ENCODE measurements around the gene LRRC56. TPM values are rescaled to one million over a fixed set of nuclear protein-coding genes. Genes with fewer than 3 reads are reported as not detected.

Gene LRRC56
- total and polyA plus RNA-seq, 9 of the 15 experiments (the other 6 are each of a cell fraction or from before 2014, with no cell fraction given) = 0.03 to 4.5 (median 1.0) TPM; not detected in 1

DNA sequence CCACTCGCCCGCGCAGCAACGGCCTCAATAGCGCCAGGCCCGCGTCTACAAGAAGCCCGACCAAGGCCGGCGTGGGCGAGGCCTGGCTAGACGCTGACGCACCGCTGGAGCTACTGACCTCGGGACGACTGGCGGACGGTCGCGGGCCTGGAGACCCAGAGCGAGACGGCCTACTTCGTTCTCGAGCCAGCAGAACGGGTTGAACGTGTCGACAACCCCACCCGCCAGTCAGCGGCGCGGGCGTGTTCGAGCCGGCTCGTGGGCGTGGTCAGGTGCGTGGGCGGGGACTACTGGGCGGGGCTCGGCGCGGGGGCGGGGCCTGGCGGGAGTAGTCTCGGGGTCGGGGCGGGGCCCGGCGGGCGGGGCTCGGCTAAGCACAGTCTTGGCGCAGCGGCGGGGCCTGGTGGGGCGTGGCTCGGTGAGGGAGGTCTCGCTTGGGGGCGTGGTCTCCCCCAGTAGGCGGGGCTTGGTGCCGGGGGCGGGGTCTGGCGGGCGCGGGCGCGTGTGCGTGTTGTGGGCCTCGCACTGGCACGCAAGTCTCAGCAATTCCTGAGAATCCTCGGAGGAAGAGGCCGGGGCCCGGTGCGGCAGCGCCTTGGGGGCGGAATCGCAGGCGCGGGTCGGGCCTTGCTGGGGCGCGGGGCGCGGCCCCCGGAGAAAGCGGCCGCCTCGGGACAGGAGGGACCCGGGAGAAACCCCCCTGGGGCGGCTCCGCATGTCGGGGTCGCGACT is 30.2 kb upstream of the LRRC56 start, which contains the start of gene RNH1 (continued):
- TF ChIP-seq, protein P1, sequence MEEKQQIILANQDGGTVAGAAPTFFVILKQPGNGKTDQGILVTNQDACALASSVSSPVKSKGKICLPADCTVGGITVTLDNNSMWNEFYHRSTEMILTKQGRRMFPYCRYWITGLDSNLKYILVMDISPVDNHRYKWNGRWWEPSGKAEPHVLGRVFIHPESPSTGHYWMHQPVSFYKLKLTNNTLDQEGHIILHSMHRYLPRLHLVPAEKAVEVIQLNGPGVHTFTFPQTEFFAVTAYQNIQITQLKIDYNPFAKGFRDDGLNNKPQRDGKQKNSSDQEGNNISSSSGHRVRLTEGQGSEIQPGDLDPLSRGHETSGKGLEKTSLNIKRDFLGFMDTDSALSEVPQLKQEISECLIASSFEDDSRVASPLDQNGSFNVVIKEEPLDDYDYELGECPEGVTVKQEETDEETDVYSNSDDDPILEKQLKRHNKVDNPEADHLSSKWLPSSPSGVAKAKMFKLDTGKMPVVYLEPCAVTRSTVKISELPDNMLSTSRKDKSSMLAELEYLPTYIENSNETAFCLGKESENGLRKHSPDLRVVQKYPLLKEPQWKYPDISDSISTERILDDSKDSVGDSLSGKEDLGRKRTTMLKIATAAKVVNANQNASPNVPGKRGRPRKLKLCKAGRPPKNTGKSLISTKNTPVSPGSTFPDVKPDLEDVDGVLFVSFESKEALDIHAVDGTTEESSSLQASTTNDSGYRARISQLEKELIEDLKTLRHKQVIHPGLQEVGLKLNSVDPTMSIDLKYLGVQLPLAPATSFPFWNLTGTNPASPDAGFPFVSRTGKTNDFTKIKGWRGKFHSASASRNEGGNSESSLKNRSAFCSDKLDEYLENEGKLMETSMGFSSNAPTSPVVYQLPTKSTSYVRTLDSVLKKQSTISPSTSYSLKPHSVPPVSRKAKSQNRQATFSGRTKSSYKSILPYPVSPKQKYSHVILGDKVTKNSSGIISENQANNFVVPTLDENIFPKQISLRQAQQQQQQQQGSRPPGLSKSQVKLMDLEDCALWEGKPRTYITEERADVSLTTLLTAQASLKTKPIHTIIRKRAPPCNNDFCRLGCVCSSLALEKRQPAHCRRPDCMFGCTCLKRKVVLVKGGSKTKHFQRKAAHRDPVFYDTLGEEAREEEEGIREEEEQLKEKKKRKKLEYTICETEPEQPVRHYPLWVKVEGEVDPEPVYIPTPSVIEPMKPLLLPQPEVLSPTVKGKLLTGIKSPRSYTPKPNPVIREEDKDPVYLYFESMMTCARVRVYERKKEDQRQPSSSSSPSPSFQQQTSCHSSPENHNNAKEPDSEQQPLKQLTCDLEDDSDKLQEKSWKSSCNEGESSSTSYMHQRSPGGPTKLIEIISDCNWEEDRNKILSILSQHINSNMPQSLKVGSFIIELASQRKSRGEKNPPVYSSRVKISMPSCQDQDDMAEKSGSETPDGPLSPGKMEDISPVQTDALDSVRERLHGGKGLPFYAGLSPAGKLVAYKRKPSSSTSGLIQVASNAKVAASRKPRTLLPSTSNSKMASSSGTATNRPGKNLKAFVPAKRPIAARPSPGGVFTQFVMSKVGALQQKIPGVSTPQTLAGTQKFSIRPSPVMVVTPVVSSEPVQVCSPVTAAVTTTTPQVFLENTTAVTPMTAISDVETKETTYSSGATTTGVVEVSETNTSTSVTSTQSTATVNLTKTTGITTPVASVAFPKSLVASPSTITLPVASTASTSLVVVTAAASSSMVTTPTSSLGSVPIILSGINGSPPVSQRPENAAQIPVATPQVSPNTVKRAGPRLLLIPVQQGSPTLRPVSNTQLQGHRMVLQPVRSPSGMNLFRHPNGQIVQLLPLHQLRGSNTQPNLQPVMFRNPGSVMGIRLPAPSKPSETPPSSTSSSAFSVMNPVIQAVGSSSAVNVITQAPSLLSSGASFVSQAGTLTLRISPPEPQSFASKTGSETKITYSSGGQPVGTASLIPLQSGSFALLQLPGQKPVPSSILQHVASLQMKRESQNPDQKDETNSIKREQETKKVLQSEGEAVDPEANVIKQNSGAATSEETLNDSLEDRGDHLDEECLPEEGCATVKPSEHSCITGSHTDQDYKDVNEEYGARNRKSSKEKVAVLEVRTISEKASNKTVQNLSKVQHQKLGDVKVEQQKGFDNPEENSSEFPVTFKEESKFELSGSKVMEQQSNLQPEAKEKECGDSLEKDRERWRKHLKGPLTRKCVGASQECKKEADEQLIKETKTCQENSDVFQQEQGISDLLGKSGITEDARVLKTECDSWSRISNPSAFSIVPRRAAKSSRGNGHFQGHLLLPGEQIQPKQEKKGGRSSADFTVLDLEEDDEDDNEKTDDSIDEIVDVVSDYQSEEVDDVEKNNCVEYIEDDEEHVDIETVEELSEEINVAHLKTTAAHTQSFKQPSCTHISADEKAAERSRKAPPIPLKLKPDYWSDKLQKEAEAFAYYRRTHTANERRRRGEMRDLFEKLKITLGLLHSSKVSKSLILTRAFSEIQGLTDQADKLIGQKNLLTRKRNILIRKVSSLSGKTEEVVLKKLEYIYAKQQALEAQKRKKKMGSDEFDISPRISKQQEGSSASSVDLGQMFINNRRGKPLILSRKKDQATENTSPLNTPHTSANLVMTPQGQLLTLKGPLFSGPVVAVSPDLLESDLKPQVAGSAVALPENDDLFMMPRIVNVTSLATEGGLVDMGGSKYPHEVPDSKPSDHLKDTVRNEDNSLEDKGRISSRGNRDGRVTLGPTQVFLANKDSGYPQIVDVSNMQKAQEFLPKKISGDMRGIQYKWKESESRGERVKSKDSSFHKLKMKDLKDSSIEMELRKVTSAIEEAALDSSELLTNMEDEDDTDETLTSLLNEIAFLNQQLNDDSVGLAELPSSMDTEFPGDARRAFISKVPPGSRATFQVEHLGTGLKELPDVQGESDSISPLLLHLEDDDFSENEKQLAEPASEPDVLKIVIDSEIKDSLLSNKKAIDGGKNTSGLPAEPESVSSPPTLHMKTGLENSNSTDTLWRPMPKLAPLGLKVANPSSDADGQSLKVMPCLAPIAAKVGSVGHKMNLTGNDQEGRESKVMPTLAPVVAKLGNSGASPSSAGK (IDR thresholded peaks at IDR 0.05) = peak; percentile 72
- peak; percentile 28 for TF ChIP-seq SMAD4 (CRISPR knock-in tag; conservative IDR thresholded peaks at IDR 0.05)
- peak; percentile 46 for TF ChIP-seq POLR2AphosphoS5 (IDR thresholded peaks at IDR 0.05; ENCODE audit: control insufficient read depth, insufficient read depth, low read depth, low read length)
- TF ChIP-seq, protein P2, sequence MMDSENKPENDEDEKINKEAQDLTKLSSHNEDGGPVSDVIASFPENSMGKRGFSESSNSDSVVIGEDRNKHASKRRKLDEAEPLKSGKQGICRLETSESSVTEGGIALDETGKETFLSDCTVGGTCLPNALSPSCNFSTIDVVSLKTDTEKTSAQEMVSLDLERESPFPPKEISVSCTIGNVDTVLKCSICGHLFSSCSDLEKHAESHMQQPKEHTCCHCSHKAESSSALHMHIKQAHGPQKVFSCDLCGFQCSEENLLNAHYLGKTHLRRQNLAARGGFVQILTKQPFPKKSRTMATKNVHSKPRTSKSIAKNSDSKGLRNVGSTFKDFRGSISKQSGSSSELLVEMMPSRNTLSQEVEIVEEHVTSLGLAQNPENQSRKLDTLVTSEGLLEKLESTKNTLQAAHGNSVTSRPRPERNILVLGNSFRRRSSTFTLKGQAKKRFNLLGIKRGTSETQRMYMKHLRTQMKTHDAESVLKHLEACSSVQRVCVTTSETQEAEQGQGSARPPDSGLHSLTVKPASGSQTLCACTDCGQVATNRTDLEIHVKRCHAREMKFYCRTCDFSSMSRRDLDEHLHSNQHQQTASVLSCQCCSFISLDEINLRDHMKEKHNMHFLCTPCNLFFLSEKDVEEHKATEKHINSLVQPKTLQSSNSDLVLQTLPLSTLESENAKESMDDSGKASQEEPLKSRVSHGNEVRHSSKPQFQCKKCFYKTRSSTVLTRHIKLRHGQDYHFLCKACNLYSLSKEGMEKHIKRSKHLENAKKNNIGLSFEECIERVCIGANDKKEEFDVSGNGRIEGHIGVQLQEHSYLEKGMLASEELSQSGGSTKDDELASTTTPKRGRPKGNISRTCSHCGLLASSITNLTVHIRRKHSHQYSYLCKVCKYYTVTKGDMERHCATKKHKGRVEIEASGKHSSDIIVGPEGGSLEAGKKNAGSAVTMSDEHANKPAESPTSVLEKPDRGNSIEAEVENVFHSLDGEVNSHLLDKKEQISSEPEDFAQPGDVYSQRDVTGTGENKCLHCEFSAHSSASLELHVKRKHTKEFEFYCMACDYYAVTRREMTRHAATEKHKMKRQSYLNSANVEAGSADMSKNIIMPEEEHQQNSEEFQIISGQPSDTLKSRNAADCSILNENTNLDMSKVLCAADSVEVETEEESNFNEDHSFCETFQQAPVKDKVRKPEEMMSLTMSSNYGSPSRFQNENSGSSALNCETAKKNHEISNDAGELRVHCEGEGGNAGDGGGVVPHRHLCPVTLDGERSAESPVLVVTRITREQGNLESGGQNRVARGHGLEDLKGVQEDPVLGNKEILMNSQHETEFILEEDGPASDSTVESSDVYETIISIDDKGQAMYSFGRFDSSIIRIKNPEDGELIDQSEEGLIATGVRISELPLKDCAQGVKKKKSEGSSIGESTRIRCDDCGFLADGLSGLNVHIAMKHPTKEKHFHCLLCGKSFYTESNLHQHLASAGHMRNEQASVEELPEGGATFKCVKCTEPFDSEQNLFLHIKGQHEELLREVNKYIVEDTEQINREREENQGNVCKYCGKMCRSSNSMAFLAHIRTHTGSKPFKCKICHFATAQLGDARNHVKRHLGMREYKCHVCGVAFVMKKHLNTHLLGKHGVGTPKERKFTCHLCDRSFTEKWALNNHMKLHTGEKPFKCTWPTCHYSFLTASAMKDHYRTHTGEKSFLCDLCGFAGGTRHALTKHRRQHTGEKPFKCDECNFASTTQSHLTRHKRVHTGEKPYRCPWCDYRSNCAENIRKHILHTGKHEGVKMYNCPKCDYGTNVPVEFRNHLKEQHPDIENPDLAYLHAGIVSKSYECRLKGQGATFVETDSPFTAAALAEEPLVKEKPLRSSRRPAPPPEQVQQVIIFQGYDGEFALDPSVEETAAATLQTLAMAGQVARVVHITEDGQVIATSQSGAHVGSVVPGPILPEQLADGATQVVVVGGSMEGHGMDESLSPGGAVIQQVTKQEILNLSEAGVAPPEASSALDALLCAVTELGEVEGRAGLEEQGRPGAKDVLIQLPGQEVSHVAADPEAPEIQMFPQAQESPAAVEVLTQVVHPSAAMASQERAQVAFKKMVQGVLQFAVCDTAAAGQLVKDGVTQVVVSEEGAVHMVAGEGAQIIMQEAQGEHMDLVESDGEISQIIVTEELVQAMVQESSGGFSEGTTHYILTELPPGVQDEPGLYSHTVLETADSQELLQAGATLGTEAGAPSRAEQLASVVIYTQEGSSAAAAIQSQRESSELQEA (IDR thresholded peaks at IDR 0.05; ENCODE audit: low read depth) = no peak
- TF ChIP-seq NEUROD1 (IDR thresholded peaks at IDR 0.05; ENCODE audit: borderline replicate concordance, low read depth, low read length, partially characterized antibody) = peak; percentile 4
- peak; percentile 77; the same call in 1 of the 2 replicates for TF ChIP-seq SP1 (CRISPR knock-in tag; IDR thresholded peaks at IDR 0.05)
